ENCODE results near the gene PRR16.

PRR16 gene

GRCh38 chr5:120516805-120517204 lies 52.7 kb downstream of the PRR16 start:
- DNase-seq (ENCODE audit: low spot score), result no peak
- TF ChIP-seq, protein P1, sequence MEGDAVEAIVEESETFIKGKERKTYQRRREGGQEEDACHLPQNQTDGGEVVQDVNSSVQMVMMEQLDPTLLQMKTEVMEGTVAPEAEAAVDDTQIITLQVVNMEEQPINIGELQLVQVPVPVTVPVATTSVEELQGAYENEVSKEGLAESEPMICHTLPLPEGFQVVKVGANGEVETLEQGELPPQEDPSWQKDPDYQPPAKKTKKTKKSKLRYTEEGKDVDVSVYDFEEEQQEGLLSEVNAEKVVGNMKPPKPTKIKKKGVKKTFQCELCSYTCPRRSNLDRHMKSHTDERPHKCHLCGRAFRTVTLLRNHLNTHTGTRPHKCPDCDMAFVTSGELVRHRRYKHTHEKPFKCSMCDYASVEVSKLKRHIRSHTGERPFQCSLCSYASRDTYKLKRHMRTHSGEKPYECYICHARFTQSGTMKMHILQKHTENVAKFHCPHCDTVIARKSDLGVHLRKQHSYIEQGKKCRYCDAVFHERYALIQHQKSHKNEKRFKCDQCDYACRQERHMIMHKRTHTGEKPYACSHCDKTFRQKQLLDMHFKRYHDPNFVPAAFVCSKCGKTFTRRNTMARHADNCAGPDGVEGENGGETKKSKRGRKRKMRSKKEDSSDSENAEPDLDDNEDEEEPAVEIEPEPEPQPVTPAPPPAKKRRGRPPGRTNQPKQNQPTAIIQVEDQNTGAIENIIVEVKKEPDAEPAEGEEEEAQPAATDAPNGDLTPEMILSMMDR (IDR thresholded peaks at IDR 0.05; ENCODE audit: extremely low read depth, missing control alignments), result no peak

DNA sequence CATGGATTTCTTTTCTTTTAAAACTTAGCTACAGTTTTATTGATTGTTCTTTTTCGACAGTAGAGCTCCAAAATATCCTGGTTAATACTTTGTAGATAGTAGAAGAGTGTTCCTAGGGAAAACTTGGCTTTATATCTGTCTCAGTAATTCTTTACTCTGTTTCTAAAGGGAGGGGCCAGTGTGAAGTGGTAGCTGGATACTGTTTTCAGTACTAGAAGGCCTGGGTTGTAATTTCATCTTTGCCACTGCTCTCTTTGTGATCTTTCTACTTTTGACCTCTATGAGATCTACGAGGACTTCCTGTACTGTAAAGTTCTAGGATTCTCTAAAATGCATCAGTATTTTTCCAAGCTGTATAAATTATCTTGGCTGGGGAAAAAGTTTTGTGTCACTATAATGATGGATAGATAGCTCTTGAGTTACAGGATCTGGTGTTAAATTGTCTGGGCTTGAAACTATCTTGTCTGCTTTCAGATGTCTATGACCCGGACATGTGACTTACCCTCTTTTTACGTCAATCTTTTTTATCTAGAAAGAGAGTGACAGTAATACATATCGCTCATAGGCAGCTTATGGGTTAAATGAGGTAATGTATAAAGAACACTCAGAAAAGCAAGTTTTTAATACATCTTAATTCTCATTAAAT lies 53.6 kb downstream of the PRR16 start:
- TF ChIP-seq, protein P1 (IDR thresholded peaks at IDR 0.05; ENCODE audit: extremely low read depth, missing control alignments), result no peak
- no peak for DNase-seq (ENCODE audit: low spot score)

- no peak for DNase-seq (ENCODE audit: low spot score)
- TF ChIP-seq, protein P1 (IDR thresholded peaks at IDR 0.05; ENCODE audit: extremely low read depth, missing control alignments), result no peak
Observed at GRCh38 chr5:120518581-120518980, 54.5 kb downstream of the PRR16 start.

GRCh38 chr5:120527251-120527650 lies 63.2 kb downstream of the PRR16 start:
- TF ChIP-seq, protein P1 (IDR thresholded peaks at IDR 0.05; ENCODE audit: extremely low read depth, missing control alignments), result no peak
- DNase-seq (ENCODE audit: low spot score), result no peak

- DNase-seq (ENCODE audit: low spot score), result no peak
- TF ChIP-seq, protein P1 (IDR thresholded peaks at IDR 0.05; ENCODE audit: extremely low read depth, missing control alignments), result no peak
Observed at GRCh38 chr5:120528609-120529008, 64.5 kb downstream of the PRR16 start.

DNA sequence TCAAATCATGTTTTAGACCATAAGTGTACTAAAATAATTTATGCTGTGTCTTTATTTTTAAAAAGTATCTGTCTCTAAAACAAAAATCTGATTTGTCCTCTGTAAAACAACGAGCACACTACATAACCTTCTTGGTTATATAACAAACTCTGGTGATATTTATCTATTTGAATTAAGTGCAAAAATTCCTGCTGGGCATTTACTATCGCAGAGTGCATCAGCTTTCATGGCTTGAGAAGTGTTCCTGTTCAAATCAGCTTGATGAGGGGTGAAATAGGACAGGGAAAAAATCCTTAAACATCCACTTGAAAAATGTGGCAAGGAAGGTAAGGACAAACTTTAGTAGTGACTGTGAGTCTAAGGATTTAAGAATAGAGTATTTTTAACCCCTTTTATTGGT lies 65.3 kb downstream of the PRR16 start:
- DNase-seq (ENCODE audit: low spot score), result no peak
- TF ChIP-seq, protein P1 (IDR thresholded peaks at IDR 0.05; ENCODE audit: extremely low read depth, missing control alignments), result no peak

- DNase-seq (ENCODE audit: low spot score), result no peak
- TF ChIP-seq, protein P1 (IDR thresholded peaks at IDR 0.05; ENCODE audit: extremely low read depth, missing control alignments), result no peak
Observed at GRCh38 chr5:120531215-120531614, 67.1 kb downstream of the PRR16 start.

All from GM20000 (cell line).